Bone marrow (tissue), 2 donors: ENCODE data around the gene TXLNG.
"Not testable (repeated sequence)": the region's sequence is repeated elsewhere in the genome, so short reads cannot be mapped to it uniquely, and the experiment has no call there.

Experiments
- DNase-seq, 2 donors: peaks; one replicate each; lab custom pipeline; 2025; lab: John Stamatoyannopoulos, UW

Gene TXLNG

GRCh38 chrX:16786139-16786790, at the start of gene TXLNG:
Gene TXLNG (plus strand): TSS chrX:16786466. CDS start chrX:16786488, 22 bp downstream.
- peak; percentile 48 to 95 for DNase-seq

GRCh38 chrX:16737024-16737423, 49.2 kb upstream of the TXLNG start:
- DNase-seq = no peak

- no peak for DNase-seq
Observed at GRCh38 chrX:16739574-16739973, 46.7 kb upstream of the TXLNG start.

- DNase-seq = no peak
Observed at GRCh38 chrX:16743604-16744325, 42.5 kb upstream of the TXLNG start.

GRCh38 chrX:16745102-16745501, 41.2 kb upstream of the TXLNG start:
- DNase-seq = no peak

- no peak for DNase-seq
Observed at GRCh38 chrX:16745659-16746058, 40.6 kb upstream of the TXLNG start.

- no peak for DNase-seq
Observed at GRCh38 chrX:16748425-16748824, 37.8 kb upstream of the TXLNG start.

- DNase-seq = no peak
Observed at GRCh38 chrX:16750136-16750535, 36.1 kb upstream of the TXLNG start.

- DNase-seq = no peak
Observed at GRCh38 chrX:16754019-16754418, 32.2 kb upstream of the TXLNG start.

GRCh38 chrX:16756724-16757123, 29.5 kb upstream of the TXLNG start:
- DNase-seq = no peak

GRCh38 chrX:16761500-16761899, 24.8 kb upstream of the TXLNG start:
- not testable (repeated sequence) for DNase-seq

GRCh38 chrX:16762579-16762978, 23.7 kb upstream of the TXLNG start:
- DNase-seq = no peak

- no peak for DNase-seq
Observed at GRCh38 chrX:16765594-16765993, 20.7 kb upstream of the TXLNG start.

- DNase-seq = no peak
Observed at GRCh38 chrX:16770970-16771482, 15.2 kb upstream of the TXLNG start.

GRCh38 chrX:16771483-16772398, 14.5 kb upstream of the TXLNG start:
- no peak for DNase-seq

GRCh38 chrX:16772460-16772859, 13.8 kb upstream of the TXLNG start:
- no peak for DNase-seq

- DNase-seq = no peak
Observed at GRCh38 chrX:16774746-16775145, 11.5 kb upstream of the TXLNG start.

- no peak for DNase-seq
Observed at GRCh38 chrX:16778545-16778944, 7.7 kb upstream of the TXLNG start.

GRCh38 chrX:16778993-16779392, 7.3 kb upstream of the TXLNG start:
- DNase-seq = no peak

- DNase-seq = not testable (repeated sequence)
Observed at GRCh38 chrX:16779815-16780214, 6.5 kb upstream of the TXLNG start.

GRCh38 chrX:16783452-16783851, 2.8 kb upstream of the TXLNG start:
- no peak for DNase-seq

- not testable (repeated sequence) for DNase-seq
Observed at GRCh38 chrX:16784440-16784839, 1.8 kb upstream of the TXLNG start.
